Right ventricle myocardium inferior (tissue), 1 donor: Measurements from ENCODE around the gene MAP3K10. TPM values are rescaled to one million over a fixed set of nuclear protein-coding genes. Genes with fewer than 3 reads are reported as not detected.
"Not testable (repeated sequence)": the region's sequence is repeated elsewhere in the genome, so short reads cannot be mapped to it uniquely, and the experiment has no call there.

ENCODE experiments used
- ATAC-seq: fragments of 200-7000 bp; cut with Tn5 transposase; one replicate; pipeline ENCODE4 v1.9.1; 2020; ENCODE audit warnings: mild to moderate bottlenecking, moderate library complexity
- DNase-seq: peaks from one replicate; pipeline ENCODE4 v3.0.0; 2021; ENCODE audit errors: missing footprints
- intact Hi-C: fragments of 100-400 bp; cut with DNase I; formaldehyde crosslinking; loops from one replicate; pipeline ENCODE4 v1.11.0; 2022
- long read RNA-seq: library from polyadenylated mRNA; unstranded; transcript quantifications from one replicate; pipeline ENCODE4 v2.0.0, GENCODE V29; 2021
- total RNA-seq: library from RNA; stranded (reverse); fragmentation: NEBNext Ultra II Directional; extraction: Animal tissue kit (Norgen Biotek cat#: 25700); gene quantifications from one replicate; pipeline ENCODE4 v1.2.1, GENCODE V29; 2021
- donor health status: DM: no; HTN: yes; CAD: no; lungs with severe emphysema.

MAP3K10 gene
- 22.7 TPM for total RNA-seq
- long read RNA-seq, partial matches to known transcripts = 2 of 7 reads
- long read RNA-seq, other reads (novel, unspliced or antisense) = 3 of 7 reads

DNA sequence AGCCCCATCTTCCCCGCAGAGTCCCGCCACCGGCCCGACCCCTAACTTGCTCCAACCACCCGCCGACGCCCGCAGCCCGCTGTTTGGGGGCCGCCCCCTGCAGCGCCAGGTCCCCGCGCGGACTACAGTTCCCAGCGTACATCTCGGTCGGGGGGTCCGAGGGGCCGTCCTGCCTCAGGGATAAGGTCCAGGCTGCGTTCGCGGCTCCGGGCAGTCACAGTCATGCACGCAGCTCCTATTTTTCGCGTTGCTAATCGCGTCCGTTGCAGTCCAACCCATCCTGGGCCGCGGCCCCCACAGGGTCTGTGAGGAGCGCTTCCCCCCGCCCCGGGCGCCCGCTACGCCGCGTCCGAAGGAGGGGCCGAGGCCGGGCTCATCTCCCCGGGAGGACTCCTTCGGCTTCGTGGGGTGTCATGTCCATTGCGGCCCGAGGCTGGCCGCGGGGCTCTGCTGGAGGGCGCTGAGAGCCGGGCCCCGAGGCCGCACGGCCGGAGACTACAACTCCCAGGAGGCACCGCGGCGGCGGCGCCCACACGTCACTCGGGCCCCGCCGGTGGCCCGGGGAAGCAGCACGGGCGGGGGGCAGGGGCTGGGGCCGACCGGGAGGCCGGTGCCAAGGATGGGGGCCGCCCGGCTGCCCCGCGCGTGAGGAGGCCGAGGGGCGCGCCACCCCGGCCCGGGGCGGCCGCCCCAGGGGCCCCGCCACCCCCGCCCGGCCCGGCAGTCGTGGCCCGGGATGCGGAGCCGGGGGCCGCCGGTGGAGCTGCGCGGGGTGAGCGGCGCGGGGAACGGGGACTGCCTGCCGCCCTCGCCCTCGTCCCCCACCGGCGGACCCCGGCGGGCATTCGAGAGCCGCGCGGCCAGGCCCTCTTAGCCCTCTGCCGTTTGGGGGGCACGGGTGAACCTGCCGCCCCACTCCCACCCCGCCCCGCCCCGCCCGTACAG, at the start of gene MAP3K10:
Gene MAP3K10, plus strand, starts transcription at position 536 of the 945 bp plus-strand sequence. CDS start 606 bp downstream, outside the sequence.
- ATAC-seq (peak; percentile 95), DNase-seq (peak; percentile 89)
- intact Hi-C loops = loop anchor here (5.0 kb wide), 1 partner anchor 91 kb away; no protein-coding TSS in a partner anchor

DNA sequence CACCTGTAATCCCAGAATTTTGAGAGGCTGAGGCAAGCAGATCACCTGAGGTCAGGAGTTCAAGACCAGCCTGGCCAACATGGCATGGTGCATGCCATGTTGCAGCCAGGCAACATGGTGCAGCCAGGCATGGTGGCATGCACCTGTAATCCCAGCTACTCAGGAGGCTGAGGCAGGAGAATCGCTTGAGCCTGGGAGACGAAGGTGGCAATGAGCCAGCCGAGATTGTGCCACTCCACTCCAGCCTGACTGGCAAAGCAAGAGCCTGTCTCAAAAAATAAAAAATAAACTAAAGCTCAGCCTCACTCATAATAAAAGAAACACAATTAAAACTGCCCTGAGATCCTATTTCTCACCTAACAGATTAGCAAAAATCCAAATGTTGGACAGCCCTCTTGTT, 49.7 kb upstream of the MAP3K10 start:
- intact Hi-C loops = loop anchor here (2.0 kb wide), 1 partner anchor 81 kb away; no protein-coding TSS in a partner anchor
- ATAC-seq (no peak), DNase-seq (no peak)

DNA sequence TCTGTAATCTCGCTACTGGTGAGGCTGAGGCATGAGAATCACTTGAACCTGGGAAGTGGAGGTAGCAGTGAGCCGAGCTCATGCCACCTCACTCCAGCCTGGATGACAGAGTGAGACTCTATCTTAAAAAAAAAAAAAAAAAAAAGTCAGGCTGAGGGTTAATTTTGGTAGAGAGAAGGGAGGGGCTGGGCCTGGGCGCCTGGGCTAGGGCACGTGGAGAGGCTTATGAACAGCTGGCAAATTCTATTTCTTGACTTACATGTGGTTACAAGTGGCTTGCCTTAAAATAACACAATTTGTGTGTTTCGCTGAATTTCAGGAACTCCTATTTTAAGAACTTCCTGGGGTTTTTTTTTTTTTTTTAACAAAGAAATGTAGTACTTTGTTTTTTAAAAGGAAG, 47.6 kb upstream of the MAP3K10 start:
- ATAC-seq (peak; percentile 60), DNase-seq (no peak)
- intact Hi-C loops = no loop called here

DNA sequence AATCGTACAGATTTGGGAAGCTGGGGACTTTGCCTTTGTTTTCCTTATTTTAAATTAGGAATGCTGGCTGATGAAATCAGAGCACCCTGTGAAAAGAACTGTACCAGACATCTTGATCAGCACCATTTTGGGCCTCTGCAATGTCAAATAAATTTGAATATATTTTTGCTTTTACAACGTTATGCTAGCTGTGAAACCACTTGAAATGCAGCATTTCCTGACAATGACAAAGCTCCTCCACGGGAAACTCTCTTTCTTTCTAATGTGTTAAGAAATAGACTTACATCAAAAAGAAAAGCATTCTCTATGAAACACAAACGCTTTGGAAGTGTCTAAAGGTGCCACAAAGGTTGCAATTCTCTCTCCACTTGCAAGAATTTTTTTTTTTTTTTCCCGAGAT, 47.1 kb upstream of the MAP3K10 start:
- DNase-seq (no peak), ATAC-seq (no peak)
- intact Hi-C loops = no loop called here

DNA sequence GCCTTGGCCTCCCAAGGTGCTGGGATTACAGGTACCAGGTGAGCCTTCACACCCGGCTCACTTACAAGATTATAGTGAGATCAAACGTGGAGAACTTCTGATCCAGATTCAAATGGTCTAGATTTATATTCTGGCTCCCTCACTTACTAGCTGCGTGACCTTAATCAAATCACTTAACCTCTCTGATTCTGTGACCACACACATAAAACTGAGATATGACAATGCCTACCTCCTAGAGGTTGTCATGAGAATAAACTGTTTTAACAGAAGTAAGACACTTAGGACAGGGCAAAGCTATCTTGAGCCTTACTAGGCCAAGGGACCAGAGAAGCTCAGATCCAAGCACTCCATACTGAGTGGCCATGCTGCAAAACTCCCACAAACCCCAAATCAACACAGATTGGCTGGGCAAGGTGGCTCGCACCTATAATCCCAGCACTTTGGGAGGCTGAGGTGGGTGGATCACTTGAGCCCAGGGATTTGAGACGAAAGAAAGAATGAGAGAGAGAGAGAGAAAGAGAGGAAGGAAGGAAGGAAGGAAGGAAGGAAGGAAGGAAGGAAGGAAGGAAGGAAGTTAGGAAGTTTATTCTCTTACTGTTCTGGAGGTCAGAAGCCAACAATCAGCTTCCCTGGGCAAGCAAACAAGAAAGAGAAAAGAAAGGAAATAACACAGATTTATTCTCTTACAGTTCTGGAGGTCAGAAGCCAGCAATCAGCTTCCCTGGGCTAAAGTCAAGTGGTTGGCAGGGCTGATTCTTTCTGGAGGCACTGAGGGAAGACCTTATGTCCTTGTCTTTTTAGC, 46.1 kb upstream of the MAP3K10 start:
- DNase-seq (no peak), ATAC-seq (no peak)
- intact Hi-C loops = no loop called here

DNA sequence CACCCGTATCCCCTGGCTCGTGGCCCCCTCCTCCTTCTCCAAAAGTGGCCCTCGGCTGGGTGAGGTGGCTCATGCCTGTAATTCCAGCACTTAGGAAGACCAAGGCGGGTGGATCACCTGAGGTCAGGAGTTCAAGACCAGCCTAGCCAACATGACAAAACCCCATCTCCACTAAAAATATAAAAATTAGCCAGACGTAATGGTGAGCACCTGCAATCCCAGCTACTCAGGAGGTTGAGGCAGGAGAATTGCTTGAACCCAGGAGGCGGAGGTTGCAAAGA, 45.5 kb upstream of the MAP3K10 start:
- DNase-seq, intact Hi-C loops, ATAC-seq: not testable (repeated sequence)

DNA sequence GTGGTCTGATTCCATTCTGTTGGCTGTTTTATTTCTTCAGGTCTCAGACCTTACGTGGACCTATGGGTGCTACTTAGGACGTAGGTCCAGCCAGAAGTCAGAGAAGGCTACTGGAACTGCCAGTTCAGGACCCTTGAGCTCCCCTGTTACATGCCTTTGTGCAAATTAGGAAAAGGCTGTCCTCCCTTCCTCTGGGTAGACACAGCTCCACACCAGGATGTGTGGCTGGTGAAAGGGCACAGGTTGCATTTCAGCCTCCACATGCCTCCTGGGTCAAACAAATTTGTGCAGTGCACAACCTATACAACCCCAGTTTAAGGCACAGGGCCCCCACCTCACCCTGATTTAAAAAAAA, 43.9 kb upstream of the MAP3K10 start:
- ATAC-seq (no peak), DNase-seq (no peak)
- intact Hi-C loops = no loop called here

DNA sequence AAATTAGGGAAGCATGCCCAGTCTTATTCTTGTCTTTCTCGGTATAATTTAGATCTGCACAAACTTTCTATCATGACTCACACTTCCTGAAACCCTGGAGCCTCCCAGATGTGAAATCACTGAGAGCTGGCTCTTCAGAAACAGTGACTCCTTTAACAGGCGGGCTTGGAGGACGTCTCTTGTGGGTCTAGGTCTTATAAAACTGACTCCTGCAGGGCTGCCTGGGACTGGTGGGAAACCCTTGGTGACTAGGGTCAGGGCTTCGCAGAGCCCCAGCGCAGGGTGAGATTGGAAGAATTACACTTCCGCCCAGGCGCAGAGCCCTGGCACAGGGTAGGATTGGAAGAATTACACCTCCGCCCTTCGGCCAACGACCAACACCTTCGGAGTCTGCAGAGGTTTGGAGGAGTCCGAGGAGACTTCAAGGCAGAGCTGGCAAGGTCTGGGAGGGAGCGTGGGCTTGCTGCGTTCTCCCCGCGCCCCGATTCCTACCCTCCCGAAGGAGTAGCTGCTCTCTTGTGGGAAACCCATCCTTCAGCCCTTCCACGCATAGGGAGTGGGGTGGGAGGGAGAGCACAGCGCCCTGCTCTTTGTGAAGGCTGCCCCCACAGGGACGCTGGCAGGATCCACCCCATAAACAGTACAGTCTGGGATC, 43.4 kb upstream of the MAP3K10 start:
- intact Hi-C loops = no loop called here
- ATAC-seq (no peak), DNase-seq (no peak)

DNA sequence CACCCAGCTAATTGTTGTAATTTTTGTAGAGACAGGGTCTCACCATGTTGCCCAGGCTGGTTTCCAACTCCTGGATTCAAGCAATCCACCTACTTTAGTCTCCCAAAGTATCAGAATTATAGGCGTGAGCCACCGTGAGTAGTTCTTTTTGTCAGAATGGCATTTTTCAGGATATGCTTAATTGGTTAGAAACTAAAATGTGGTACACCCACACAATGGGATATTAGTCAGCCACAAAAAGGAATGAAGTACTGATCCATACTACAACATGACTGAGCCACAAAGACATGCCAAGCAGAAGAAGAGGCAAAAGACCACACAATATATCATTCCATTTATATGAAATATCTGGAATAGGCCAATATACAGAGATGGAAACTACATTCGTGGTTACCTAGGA, 41.7 kb upstream of the MAP3K10 start:
- intact Hi-C loops = no loop called here
- no peak for DNase-seq
- no peak for ATAC-seq

DNA sequence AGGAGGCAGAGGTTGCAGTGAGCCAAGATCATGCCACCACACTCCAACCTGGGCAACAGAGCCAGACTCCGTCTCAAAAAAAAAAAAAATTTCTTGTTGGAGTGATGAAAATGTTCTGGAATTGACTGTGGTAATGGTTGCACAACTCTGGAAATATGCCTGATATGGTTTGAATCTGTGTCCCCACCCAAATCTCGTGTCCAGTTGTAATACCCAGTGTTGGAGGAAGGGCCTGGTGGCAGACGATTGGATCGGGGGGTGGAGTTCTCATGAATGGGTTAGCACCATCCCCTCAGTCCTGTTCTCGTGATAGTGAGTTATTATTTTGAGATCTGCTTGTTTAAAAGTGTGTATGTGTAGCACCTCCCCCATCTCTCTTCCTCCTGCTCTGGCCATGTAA, 41.1 kb upstream of the MAP3K10 start:
- no peak for ATAC-seq
- intact Hi-C loops = no loop called here

DNA sequence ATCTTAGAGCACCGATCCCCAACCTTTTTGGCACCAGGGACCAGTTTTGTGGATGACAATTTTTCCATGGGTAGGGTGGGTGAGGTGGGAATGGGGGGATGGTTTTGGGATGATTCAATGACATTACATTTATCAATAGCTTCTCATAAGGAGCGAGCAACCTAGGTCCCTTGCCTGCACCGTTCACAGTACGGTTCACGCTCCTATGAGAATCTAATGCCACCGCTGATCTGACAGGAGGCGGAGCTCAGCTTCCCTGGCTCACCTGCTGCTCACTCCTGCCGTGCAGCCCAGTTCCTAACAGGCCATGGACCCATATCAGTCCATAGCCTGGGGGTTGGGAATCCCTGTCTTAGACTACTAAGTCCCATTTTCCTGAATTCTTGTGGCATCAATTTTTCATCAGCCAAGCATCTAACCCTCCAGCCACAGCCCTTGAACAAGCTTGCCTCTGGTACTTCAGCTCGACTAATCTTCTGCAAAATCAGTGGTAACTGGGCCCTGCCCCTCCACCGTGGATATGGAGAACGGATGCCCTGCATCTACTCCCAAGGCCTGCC, 37.0 kb upstream of the MAP3K10 start:
- no peak for ATAC-seq
- intact Hi-C loops = no loop called here
- DNase-seq = no peak

More for the DNA sequence above, 41.1 kb upstream of the MAP3K10 start:
- no peak for DNase-seq

DNA sequence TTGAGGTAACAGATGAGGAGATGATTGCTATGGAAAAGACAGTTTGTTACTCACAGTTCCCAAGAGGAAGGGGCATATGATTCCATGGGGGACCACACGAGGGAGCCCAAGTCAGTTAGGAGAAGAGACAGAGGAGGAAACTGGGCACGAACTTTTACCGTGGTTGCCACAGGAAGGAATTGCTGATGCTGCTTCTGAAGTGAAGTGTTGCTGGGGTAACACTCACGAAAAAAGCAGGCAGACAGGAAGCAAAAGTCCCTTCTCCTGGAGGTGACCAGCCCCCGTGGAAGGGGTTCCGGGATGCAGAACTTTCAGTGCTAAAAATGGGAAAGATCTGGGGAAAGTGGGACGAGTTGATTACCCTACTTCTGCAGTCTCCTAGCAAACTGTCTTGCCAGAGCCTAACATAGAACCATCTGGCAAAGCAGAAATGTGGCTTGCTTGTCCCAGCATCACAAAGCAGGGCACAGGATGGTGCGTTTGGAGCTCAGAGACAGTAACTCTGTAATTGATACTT, 35.4 kb upstream of the MAP3K10 start:
- no peak for ATAC-seq
- DNase-seq = no peak
- intact Hi-C loops = no loop called here

DNA sequence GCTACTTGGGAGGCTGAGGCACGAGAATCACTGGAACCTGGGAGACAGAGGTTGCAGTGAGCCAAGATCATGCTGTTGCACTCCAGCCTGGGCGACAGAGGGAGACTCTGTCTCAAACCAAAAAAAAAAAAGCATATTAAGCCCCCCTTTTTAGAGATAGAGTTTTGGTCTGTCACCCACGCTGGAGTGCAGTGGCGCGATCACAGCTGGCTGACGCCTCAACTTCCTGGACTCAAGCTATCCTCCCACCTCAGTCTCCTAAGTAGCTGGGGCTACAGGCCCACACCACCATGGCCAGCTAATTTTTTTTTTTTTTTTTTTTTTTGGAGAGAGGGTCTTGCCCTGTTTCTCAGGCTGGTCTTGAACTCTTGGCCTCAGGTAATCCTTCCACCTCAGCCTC, 34.2 kb upstream of the MAP3K10 start:
- no peak for DNase-seq
- intact Hi-C loops = no loop called here
- ATAC-seq = no peak

DNA sequence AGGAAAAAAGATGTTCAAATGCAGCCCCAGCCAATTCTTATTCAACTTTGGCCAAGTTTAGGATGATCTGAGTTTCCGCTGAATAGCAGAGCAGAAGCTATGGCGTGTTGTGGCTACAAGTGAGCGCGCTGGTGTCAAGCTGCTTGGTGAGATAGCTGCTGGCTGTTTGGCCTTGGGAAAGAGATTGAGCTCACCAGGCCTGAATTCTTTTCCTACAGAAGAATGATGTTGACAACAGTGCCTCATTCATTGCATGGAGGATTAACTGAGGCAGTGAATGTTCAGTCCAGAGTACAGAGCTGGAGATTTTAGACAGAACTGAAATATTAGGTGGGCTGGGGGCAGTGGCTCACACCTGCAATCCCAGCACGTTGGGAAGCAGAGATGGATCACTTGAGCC, 31.5 kb upstream of the MAP3K10 start:
- intact Hi-C loops = no loop called here
- ATAC-seq = no peak
- DNase-seq = no peak

DNA sequence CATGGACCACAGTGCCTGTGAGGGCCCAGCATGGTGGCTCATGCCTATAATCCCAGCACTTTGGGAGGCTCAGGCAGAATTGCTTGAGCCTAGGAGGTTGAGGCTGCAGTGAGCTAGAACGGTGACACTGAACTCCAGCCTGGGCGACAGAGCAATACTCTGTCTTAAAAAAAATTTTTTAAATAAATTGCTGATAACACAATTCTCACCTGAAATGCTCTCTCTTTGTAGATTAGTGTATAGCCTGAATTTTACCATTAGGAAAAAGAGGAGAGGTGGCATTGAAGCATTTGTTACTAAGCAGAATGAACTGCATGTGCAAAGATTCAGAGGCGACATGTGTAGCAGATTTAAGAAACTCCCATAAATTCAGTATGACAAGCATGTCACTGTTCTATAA, 29.1 kb upstream of the MAP3K10 start:
- intact Hi-C loops = no loop called here
- DNase-seq = no peak
- ATAC-seq = no peak

DNA sequence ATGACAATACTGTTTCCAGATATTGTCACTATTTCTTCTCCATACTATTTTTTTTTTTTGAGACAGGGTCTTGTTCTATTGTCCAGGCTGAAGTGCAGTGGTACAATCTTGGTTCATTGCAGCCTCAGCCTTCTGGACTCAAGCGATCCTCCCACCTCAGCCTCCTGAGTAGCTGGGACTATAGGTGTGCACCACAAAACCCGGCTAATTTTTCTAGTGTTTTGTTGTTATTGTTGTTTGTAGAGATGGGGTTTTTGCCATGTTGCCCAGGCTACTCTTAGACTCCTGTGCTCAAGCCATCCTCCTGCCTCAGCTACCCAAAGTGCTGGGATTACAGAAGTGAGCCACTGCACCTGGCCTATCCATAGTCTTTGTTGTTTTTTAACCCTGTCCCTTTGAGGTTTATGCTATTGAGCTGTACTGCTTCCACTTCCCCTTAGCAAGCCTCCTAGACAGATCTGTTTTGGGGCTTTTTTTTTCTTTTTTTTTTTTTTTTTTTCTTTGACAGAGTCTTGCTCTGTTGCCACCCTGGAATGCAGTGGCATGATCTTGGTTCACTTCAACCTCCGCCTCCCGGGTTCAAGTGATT, 27.6 kb upstream of the MAP3K10 start:
- ATAC-seq (no peak), DNase-seq (no peak)
- intact Hi-C loops = no loop called here

DNA sequence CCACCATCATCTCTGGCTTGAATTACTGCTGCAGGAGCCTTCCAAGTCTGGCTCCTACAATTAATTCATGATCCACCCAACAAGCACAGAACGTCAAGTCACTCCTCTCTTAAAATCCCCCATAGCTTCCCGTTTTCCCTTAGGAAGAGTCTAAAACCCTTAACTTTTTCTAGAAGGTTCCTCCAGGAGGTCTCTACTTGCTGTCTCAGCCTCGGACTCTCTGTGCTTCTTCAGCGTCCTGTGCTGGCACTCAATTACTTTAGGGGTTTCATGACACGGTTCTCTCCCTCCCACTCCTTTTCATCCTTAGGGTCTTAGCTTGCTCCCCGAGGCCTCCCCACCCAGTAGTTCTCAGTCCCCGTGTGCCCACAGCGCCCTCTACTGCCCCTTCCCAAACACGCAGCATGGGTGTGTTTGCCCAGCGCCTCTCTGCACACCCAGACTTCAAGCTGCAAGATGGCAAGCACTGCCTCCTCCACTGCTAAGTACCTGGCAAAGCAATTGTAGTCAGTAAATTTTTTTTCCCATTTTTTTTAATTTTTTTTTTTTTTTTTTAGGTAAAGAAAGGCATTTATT, 25.8 kb upstream of the MAP3K10 start:
- intact Hi-C loops = no loop called here
- ATAC-seq = peak; percentile 28

More for the DNA sequence above, 25.8 kb upstream of the MAP3K10 start:
- DNase-seq = no peak
